Measurements from ENCODE around the gene ITGAV. TPM values are rescaled to one million over a fixed set of nuclear protein-coding genes. Genes with fewer than 3 reads are reported as not detected.
A peak's percentile ranks its signal among the peaks of the same experiment; 100 is the strongest.

The ITGAV gene
- total RNA-seq, result 10 to 100 TPM in 1 of 2 donors, 1 to 10 TPM in 1; 8.7 to 10.9 TPM

GRCh38 chr2:186589612-186590349 lies at the start of gene ITGAV:
TSS of gene ITGAV (plus strand) at chr2:186590056. CDS start at chr2:186590339, 283 bp downstream.
- DNase-seq (ENCODE audit: low spot score in 2 of 2) (peak; percentile 81 to 84), ATAC-seq (peak; percentile 94 to 96)
- Mint-ChIP-seq H3K9me3 (no peaks in the 10 kb centered on the region), H3K36me3 (peaks cover 6 to 7% of the 10 kb centered on the region in 2 donors), H3K27ac (peak within 1 kb of the TSS; percentile 89 to 94)

DNA sequence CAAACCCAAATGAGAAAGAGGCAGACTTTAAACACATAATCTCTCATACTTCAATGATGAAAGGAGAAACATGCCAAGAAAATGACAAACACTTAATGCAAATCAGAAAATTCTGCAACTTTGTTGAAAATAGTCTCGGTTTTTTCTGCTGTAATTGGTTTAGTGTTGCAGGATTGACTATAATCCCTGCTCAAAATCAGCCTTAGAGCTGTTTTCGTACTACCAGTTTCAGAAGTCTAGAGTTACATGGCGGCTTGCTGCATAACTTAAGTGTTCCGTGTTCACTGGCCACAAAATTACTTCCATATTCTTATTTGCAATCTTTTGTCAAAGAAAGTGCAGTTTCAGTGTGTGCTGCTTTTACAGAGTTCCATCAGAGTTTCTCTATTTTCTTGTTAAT lies 48.9 kb upstream of the ITGAV start:
- ATAC-seq, result no peak
- Mint-ChIP-seq H3K36me3 (no peaks in the 10 kb centered on the region), H3K9me3 (no peaks in the 10 kb centered on the region), H3K27ac (no peak overlapping the region)
- DNase-seq (ENCODE audit: low spot score in 2 of 2), result no peak

DNA sequence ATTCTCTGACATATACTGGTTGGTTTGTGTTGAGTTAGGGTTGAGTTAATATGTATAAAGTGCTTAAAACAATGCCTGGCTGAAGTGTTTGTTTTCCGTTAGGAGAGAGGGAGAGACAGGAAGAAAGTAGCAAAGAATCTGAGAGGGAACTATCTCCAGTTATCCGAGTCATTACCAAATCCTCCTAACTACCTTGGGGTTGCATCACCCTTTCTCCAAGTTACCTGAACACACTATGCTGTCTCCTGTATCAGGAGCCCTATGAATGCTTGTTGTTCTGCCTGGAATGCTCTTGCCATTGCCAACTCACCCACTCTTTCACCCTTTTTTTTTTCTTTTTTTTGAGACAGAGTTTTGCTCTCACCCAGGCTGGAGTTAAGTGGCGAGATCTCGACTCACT lies 47.9 kb upstream of the ITGAV start:
- DNase-seq (ENCODE audit: low spot score in 2 of 2), result no peak
- ATAC-seq, result no peak
- H3K36me3 Mint-ChIP-seq, result no peaks in the 10 kb centered on the region
- no peak overlapping the region for H3K27ac Mint-ChIP-seq
- no peaks in the 10 kb centered on the region for H3K9me3 Mint-ChIP-seq

- ATAC-seq (no peak), DNase-seq (ENCODE audit: low spot score in 2 of 2) (no peak)
- H3K9me3 Mint-ChIP-seq, result no peaks in the 10 kb centered on the region
- H3K36me3 Mint-ChIP-seq, result no peaks in the 10 kb centered on the region
- H3K27ac Mint-ChIP-seq, result no peak overlapping the region
Measured at GRCh38 chr2:186543561-186544131, 46.2 kb upstream of the ITGAV start.

DNA sequence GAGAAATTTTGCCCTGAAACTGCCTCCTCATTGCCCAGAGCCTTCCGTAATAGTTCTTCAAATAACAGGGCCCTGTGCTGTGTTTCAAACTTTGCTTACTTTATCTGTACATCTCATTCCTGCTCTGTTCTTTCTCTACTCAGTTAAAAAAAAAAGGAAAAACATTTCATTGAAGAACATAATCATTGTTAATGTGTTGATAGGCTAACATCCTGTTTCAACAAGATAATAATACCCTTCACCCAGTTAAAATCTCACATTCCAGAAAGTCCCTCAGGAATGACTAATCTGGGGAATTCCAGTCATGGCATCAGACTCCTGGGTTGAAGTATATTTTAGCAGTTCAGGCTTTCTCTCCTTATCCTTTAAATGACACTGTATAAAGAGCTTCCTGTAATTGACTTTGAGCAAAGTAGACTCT lies 45.6 kb upstream of the ITGAV start:
- Mint-ChIP-seq H3K27ac (no peak overlapping the region), H3K36me3 (no peaks in the 10 kb centered on the region), H3K9me3 (no peaks in the 10 kb centered on the region)
- no peak for ATAC-seq
- DNase-seq (ENCODE audit: low spot score in 2 of 2), result no peak

GRCh38 chr2:186546846-186547245 lies 43.0 kb upstream of the ITGAV start:
- DNase-seq (ENCODE audit: low spot score in 2 of 2) (no peak), ATAC-seq (no peak)
- no peaks in the 10 kb centered on the region for H3K9me3 Mint-ChIP-seq
- H3K36me3 Mint-ChIP-seq, result no peaks in the 10 kb centered on the region
- H3K27ac Mint-ChIP-seq, result no peak overlapping the region

DNA sequence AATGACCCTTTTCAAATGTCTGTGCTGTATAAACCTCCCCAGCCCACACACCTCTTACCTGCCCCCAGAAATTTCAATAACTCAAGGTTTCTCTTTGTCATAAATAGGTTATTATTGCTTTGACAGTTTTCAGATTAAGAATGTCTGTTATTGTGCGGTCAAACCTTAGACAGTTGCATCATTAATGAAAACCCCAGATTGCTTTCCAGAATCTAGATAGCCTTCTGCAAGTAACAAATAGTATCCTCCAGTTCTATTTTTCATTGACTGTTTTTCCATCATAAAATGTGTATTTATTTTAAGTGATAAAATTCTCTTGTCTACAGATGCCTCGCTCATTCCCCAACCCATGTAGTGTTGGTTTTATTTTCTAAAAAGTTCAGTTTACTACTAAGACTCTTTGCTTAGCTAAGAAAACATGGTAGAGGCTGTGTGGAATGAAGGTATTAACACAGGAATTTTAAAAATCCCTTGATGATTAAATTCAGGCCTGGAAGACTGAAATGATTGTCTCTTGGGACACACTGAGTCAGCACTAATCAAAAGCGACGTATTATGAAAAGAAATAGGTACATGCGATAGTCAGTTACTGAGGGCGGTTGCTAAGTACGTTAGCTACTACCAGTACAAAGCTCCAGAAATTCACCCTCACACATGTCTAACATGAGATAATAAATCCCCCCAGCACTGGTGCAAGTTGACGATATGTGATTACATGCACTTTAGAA lies 38.4 kb upstream of the ITGAV start:
- no peak for ATAC-seq
- no peak overlapping the region for H3K27ac Mint-ChIP-seq
- H3K36me3 Mint-ChIP-seq, result no peaks in the 10 kb centered on the region
- no peaks in the 10 kb centered on the region for H3K9me3 Mint-ChIP-seq
- DNase-seq (ENCODE audit: low spot score in 2 of 2), result no peak

DNA sequence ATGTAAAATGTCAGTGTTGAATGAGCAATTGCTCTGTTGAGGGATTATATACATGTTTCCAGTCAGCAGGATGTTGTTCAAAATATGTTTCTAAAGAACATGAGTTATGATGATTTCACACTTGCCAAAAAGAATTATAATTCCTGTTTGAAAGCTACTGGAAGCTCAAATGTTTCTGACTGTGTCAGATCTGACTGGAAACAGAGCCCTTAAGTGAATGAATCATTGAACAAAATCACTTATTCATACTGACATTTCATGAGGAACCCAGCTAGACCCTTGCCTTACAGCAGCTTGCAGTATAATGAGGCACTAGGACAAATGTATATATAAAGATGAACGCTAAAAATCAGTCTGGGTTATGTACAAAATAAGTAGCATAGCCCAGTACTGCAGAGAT lies 35.4 kb upstream of the ITGAV start:
- H3K9me3 Mint-ChIP-seq, result no peaks in the 10 kb centered on the region
- H3K36me3 Mint-ChIP-seq, result no peaks in the 10 kb centered on the region
- H3K27ac Mint-ChIP-seq, result no peak overlapping the region
- DNase-seq (ENCODE audit: low spot score in 2 of 2), result no peak
- ATAC-seq, result peak; percentile 28 to 62

DNA sequence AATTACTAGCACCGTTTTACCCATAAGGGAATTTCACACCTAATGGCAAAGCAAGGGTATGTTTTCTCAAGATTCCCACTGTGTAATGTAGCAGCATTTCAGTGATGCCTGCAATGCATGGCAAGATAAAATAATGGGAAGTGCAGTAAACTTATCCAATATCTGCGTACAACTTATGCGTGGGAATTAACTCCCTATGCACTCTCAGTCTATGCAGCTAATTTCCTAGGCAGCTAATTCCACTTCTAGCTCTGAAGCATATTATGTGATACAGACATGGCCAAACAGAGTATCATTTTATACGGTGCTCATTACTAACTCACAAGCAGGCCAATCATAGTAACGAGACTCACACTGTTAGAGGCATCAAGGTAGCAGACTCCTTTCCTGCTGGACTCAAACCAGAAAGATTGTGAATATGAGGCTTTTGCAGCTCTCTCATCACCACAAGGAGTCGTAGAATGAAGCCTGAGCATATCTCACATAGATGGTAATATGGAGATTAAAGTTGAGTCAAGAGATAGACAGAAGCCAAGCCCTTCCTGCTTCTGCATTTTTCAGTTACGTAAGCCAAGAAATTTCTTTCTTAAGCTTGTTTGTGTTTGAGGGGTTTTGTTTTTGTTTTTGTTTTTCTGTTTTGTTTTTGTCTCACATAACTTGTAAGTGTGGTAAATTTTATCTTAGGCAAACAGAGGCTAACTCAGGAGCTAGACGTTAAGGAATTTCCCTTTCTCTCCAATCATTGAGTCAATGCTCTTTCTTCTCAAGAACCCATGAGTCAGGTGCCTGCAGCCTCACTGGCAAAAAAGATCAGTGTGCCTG lies 34.8 kb upstream of the ITGAV start:
- ATAC-seq (no peak), DNase-seq (ENCODE audit: low spot score in 2 of 2) (no peak)
- H3K27ac Mint-ChIP-seq, result no peak overlapping the region

GRCh38 chr2:186558512-186559276 lies 31.2 kb upstream of the ITGAV start:
- Mint-ChIP-seq H3K9me3 (no peaks in the 10 kb centered on the region), H3K36me3 (no peaks in the 10 kb centered on the region), H3K27ac (no peak overlapping the region)
- ATAC-seq (no peak), DNase-seq (ENCODE audit: low spot score in 2 of 2) (no peak)

More for the DNA sequence above, 34.8 kb upstream of the ITGAV start:
- Mint-ChIP-seq H3K9me3 (no peaks in the 10 kb centered on the region), H3K36me3 (no peaks in the 10 kb centered on the region)

GRCh38 chr2:186559370-186559769 lies 30.5 kb upstream of the ITGAV start:
- no peak for ATAC-seq
- H3K27ac Mint-ChIP-seq, result no peak overlapping the region
- no peak for DNase-seq (ENCODE audit: low spot score in 2 of 2)
- no peaks in the 10 kb centered on the region for H3K9me3 Mint-ChIP-seq
- H3K36me3 Mint-ChIP-seq, result no peaks in the 10 kb centered on the region

DNA sequence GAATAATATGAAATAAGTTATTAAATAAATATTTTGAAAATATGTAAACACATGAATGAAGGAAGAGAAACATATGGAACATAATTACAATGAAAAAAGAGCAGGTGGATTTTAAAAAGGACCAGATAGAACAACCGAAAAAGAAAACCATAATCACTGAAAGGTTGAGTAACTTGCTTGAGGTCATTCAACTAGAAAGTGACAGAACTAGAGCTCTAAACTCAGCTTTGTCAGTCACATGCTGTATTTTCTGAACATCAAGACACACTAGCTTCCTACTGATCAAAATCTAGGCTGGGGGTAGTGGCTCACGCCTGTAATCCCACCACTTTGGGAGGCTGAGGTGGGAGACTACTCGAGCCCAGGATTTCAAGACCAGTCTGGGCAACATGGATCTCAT lies 30.0 kb upstream of the ITGAV start:
- DNase-seq (ENCODE audit: low spot score in 2 of 2) (no peak), ATAC-seq (no peak)
- H3K9me3 Mint-ChIP-seq, result peaks cover 0 to 1% of the 10 kb centered on the region in 2 donors
- H3K36me3 Mint-ChIP-seq, result no peaks in the 10 kb centered on the region
- no peak overlapping the region for H3K27ac Mint-ChIP-seq

GRCh38 chr2:186560254-186560653 lies 29.6 kb upstream of the ITGAV start:
- Mint-ChIP-seq H3K27ac (no peak overlapping the region), H3K36me3 (no peaks in the 10 kb centered on the region), H3K9me3 (peaks cover 0 to 4% of the 10 kb centered on the region in 2 donors)
- ATAC-seq (no peak), DNase-seq (ENCODE audit: low spot score in 2 of 2) (no peak)

DNA sequence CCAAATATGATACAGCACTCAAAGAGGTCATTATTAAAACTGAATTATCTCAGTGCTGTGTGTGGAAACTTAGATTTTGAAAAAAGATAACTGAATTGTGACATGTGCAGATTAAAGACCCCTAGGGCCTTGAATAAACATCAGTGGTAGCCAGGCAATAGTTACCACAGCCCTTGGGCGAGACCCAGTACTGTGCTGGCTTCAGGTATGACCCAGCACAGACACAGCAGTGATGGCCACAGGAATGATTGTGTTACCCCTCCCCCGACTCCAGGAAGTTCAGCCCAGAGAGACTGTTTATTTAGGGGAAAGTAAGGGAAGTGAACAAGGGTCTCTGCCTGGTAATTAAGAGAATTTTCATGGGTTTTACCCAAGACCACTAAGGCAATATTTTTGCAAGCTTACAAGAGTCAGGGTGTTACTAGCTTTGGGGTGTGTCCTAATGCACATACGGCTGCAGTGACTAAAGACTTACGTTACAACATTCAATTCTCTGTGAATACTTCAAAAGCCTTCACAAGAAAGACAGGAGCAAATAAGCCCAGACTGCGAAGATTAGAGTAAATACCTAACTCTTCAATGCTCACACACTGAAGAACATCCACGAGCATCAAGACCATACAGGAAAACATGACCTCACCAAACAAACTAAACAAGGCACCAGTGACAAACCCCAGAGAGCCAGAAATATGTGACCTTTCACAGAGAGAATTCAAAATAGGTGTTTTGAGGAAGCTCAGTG lies 28.2 kb upstream of the ITGAV start:
- no peaks in the 10 kb centered on the region for H3K36me3 Mint-ChIP-seq
- DNase-seq (ENCODE audit: low spot score in 2 of 2), result no peak

GRCh38 chr2:186562209-186562578 lies 27.7 kb upstream of the ITGAV start:
- DNase-seq (ENCODE audit: low spot score in 2 of 2) (no peak), ATAC-seq (no peak)
- Mint-ChIP-seq H3K27ac (no peak overlapping the region), H3K9me3 (peaks cover 0 to 4% of the 10 kb centered on the region in 2 donors), H3K36me3 (no peaks in the 10 kb centered on the region)

More for the DNA sequence above, 28.2 kb upstream of the ITGAV start:
- Mint-ChIP-seq H3K27ac (no peak overlapping the region), H3K9me3 (peaks cover 0 to 4% of the 10 kb centered on the region in 2 donors)
- ATAC-seq, result no peak
